ENCODE data around the gene UGT1A7.

GRCh38 chr2:233756429-233757081 is 74.9 kb downstream of the UGT1A7 start:
- TF ChIP-seq EP300 (IDR thresholded peaks at IDR 0.05) (no peak), CTCF (IDR thresholded peaks at IDR 0.05) (no peak), POLR2A (IDR thresholded peaks at IDR 0.05) (no peak), POLR2AphosphoS5 (IDR thresholded peaks at IDR 0.05) (no peak)
